ENCODE data around the gene RFX7.
"Not testable (repeated sequence)": the region's sequence is repeated elsewhere in the genome, so short reads cannot be mapped to it uniquely, and the experiment has no call there.

The RFX7 gene

DNA sequence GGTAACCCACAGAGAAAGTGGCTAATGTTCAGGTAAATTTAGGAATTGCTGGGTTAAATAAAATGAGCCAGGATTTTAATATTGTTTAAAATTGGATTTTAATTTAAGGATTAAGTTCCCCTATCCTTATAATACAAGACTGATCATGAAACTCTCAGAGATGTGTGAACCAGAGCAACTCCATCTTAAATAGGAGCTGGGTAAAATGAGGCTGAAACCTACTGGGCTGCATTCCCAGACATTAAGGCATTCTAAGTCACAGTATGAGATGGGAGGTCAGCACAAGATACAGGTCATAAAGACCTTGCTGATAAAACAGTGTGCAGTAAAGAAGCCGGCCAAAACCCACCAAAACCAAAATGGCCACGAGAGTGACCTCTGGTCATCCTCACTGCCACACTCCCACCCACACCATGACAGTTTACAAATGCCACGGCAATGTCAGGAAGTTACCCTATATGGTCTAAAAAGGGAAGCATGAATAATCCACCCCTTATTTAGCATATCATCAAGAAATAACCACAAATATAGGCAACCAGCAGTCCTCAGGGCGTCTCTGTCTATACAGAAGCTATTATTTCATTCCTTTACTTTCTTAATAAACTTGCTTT, 40.3 kb downstream of the RFX7 start:
- not testable (repeated sequence) for DNase-seq

GRCh38 chr15:56202701-56203100, 41.0 kb downstream of the RFX7 start:
- DNase-seq, result no peak

GRCh38 chr15:56199038-56199437, 44.6 kb downstream of the RFX7 start:
- no peak for DNase-seq

DNA sequence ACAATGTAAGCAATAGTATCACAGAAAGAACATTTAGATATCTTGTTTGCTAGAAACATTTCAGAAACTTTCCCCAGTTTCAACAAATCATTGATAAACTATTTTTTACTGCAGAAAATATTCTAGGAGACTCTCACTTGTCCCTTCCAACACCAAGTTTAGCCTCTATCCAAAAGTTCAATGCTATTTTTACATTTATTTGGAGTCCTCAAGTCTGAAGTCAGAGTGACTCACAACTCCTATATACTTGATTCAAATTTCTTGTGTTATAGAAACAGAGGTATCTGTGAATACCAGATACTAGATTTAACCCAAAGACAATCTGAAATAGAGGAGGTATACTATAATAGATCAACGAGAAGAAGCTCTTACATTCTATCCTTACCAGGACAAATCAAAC, 49.6 kb downstream of the RFX7 start:
- no peak for DNase-seq

- DNase-seq, result no peak
Observed at GRCh38 chr15:56192659-56193442, 50.8 kb downstream of the RFX7 start.

DNA sequence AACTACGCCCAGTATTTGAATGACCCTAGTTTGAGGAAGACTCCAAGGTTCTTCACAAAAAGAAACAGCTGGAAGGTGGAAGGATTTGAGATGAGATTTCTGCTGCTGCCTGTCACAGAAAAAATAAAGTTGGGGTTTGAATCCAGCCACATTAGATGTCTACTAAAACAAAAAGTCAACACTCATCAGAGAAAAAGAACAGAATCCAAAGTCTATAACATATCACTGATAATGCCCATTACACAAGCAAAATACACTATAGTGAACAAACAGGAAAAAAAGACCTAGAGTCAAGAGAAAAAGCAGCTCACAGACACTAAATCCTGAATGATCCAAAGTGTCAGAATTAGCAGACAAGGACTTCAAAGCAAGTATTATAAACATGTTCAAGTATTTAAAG, 56.0 kb downstream of the RFX7 start:
- DNase-seq, result no peak

- no peak for DNase-seq
Observed at GRCh38 chr15:56185980-56186379, 57.7 kb downstream of the RFX7 start.

- DNase-seq, result no peak
Observed at GRCh38 chr15:56184516-56184915, 59.2 kb downstream of the RFX7 start.

- no peak for DNase-seq
Observed at GRCh38 chr15:56180851-56181250, 62.8 kb downstream of the RFX7 start.

- no peak for DNase-seq
Observed at GRCh38 chr15:56176996-56177395, 66.7 kb downstream of the RFX7 start.

DNA sequence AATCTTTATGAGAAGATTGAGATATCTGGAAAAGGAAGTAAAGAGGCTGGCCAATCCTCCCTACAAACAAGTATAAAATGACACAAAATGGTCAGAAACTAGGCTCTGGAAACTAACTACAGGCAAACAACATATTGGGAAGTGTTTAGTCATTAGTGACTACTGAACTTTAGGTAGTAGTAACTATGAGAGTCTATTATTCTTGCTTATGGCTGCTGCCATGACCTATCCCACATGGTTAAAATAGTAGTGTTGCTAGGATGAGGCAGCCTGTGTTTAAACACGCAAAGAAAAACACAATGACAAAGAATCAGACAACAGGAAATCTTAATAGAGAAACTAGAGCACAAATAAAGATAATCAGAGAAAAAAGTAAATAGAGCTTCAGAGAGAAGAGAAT, 67.9 kb downstream of the RFX7 start:
- no peak for DNase-seq

- no peak for DNase-seq
Observed at GRCh38 chr15:56174649-56175048, 69.0 kb downstream of the RFX7 start.

GRCh38 chr15:56168394-56168793, 75.3 kb downstream of the RFX7 start:
- no peak for DNase-seq

DNA sequence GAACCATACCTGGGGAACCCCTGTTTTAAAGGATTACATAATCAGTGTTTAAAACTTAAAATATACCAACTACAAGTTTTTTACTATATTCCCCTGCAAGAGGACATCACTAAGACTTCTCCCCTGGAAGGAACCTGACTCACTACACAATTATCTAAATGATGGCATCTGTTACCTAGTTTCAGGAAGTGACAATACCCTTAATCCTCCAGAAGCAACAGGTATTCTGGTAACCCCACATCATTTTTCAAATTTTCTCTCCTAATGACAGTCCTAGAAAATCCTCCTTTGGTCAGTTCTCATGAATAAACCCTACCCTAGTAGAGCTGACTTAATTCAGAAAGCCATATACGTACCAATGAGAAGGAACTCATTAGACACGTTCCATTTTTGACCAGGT, 78.4 kb downstream of the RFX7 start:
- DNase-seq, result no peak

DNA sequence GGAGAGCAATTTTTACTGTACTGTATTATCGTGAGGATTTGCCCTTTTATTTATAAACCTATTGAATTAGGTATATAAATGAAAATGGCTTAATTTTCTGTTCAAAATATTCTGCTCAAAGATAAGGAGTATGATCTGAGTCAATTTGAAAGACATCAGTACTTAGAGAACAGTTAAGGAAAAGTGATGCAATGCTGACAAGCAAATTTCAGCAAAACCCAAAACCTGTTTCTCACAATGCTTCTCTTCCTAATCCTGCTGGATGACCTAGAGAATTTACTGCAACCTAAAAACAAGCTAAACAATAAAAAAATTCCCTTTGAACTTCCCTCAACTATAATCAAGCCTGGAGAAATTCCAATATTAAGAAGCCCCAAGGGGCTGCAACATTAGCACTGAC, 82.7 kb downstream of the RFX7 start:
- no peak for DNase-seq

GRCh38 chr15:56156877-56157276, 86.8 kb downstream of the RFX7 start:
- no peak for DNase-seq

DNA sequence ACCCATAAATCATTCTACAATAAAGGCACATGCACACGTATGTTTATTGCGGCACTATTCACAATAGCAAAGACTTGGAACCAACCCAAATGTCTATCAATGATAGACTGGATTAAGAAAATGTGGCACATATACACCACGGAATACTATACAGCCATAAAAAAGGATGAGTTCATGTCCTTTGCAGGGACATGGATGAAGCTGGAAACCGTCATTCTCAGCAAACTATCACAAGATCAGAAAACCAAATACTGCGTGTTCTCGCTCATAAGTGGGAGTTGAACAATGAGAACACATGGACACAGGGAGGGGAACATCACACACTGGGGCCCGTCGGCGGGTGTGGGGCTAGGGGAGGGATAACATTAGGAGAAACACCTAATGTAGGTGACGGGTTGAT, 88.4 kb downstream of the RFX7 start:
- not testable (repeated sequence) for DNase-seq

DNA sequence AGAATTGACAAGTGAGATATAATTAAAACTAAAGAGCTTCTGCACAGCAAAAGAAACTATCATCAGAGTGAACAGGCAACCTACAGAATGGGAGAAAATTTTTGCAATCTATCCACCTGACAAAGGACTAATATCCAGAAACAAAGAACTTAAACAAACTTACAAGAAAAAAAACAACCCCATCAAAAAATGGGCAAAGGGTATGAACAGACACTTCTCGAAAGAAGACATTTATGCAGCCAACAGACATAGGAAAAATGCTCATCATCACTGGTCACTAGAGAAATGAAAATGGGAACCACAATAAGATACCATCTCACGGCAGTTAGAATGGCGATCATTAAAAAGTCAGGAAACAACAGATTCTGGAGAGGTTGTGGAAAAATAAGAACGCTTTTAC, 88.9 kb downstream of the RFX7 start:
- not testable (repeated sequence) for DNase-seq

DNA sequence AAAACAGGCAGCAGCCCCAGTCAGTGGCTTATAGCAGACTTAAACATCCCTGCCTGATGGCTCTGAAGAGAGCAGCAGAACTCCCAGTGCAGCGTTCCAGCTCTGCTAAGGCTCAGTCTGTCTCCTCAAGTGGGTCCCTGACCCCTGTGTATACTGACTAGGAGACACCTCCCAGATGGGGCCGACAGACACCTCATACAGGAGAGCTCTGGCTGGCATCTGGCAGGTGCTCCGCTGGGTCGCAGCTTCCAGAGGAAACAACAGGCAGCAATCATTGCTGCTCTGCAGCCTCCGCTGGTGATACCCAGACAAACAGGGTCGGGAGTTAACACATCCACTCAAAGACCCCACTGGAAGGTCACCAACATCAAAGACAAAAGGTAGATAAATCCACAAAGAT, 93.5 kb downstream of the RFX7 start:
- no peak for DNase-seq

- no peak for DNase-seq
Observed at GRCh38 chr15:56148064-56148463, 95.6 kb downstream of the RFX7 start.

- no peak for DNase-seq
Observed at GRCh38 chr15:56146756-56147155, 96.9 kb downstream of the RFX7 start.

DNA sequence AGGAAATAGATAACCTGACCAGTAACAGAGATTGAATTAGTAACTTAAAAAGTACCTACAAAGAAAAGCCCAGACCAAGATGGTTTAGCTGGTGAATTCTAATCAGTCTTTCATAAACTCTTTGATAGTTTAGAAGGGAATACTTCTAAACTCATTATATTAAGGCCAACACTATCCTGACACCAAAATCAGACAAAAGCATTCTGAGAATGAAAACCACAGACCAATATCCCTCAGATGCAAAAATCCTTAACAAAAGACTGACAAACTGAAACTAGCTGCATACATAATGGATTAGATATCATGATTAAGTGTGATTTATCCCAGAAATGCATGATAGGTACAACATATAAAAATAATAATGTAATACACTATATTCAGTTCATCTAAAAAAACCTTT, 115.6 kb downstream of the RFX7 start:
- DNase-seq, result no peak

GRCh38 chr15:56126409-56126808, 117.3 kb downstream of the RFX7 start:
- no peak for DNase-seq

GRCh38 chr15:56124391-56124790, 119.3 kb downstream of the RFX7 start:
- no peak for DNase-seq

- DNase-seq, result no peak
Observed at GRCh38 chr15:56105855-56106254, 137.8 kb downstream of the RFX7 start.
